K562 (cell line): ENCODE measurements around the gene MUSTN1. TPM values are rescaled to one million over a fixed set of nuclear protein-coding genes. Genes with fewer than 3 reads are reported as not detected.

Experiments
- ATAC-seq: fragments of 200-7000 bp; cut with Tn5 transposase; 3 replicates; pipeline ENCODE4 v1.9.1; 2020; ENCODE audit warnings: moderate library complexity
- BruUV-seq: library from RNA; stranded (reverse); fragments of 400-500 nt; replicated peaks from 2 replicates; lab custom pipeline; 2021; lab: Mats Ljungman, UMichigan
- CTCF ChIA-PET: fragments of 300-600 bp; formaldehyde crosslinking; extraction: SDS; loops from one replicate; lab custom pipeline; 2021; ENCODE audit warnings: low intra/inter-chr PET ratio; lab: Yijun Ruan, JAX
- POLR2A ChIA-PET: fragments of 300-600, 350-650 bp; sonication (Branson Sonifier 250); formaldehyde crosslinking; extraction: SDS; loops from one replicate; lab custom pipeline; 2021; ENCODE audit warnings: antibody characterized with exemption, inconsistent platforms; lab: Yijun Ruan, JAX
- DNase-seq, 4 experiments: peaks; one replicate each; pipeline versions ENCODE4 v3.0.0 to v3.0.0-alpha.2; 2011 to 2018; ENCODE audit warnings: low spot score in 3 of 4, mixed read lengths in 3 of 4; ENCODE audit errors: extremely low read depth in 1 of 4
- FAIRE-seq: peaks from 2 replicates; lab custom pipeline; 2011; peaks lifted over from hg19 to GRCh38; lab: Jason Lieb, UNC
- H2AFZ ChIP-seq: 2 replicates; pipeline ENCODE4 v1.6.0; 2011; ENCODE audit warnings: low read depth, low read length, control low read depth, inconsistent platforms
- H3K27ac ChIP-seq: fragments of 200-600 bp; 3 replicates; pipeline ENCODE4 v1.8.0; 2011; ENCODE audit warnings: low read depth, mild to moderate bottlenecking, control low read depth, inconsistent platforms, low read length, moderate library complexity, mixed read lengths; ENCODE audit errors: extremely low read depth
- H3K27me3 ChIP-seq, 2 experiments: fragments of 300-600 bp in 1 of 2; 2 replicates in 1 of 2; 3 replicates in 1 of 2; pipeline versions ENCODE4 v1.6.0 to v1.8.0; 2011; ENCODE audit warnings: inconsistent platforms in 2 of 2, low read length in 2 of 2, mild to moderate bottlenecking in 1 of 2, mixed read lengths in 1 of 2, moderate library complexity in 1 of 2; ENCODE audit not compliant: control insufficient read depth in 2 of 2, insufficient read depth in 2 of 2
- H3K36me3 ChIP-seq: fragments of 300-600 bp; 3 replicates; pipeline ENCODE4 v1.8.0; 2011; ENCODE audit warnings: mild to moderate bottlenecking, low read length, inconsistent platforms; ENCODE audit not compliant: control insufficient read depth, insufficient read depth
- H3K4me1 ChIP-seq, 2 experiments: fragments of 200-600 bp in 1 of 2; replicated peaks in 1 of 2; 2 replicates in 1 of 2; 3 replicates in 1 of 2; pipeline versions ENCODE4 v1.5.1 to v1.8.0; 2011; ENCODE audit warnings: inconsistent platforms in 2 of 2, low read length in 2 of 2, mild to moderate bottlenecking in 1 of 2, mixed read lengths in 1 of 2, moderate library complexity in 1 of 2; ENCODE audit not compliant: control insufficient read depth in 2 of 2, insufficient read depth in 2 of 2
- H3K4me2 ChIP-seq: 2 replicates; pipeline ENCODE4 v1.6.1; 2011; ENCODE audit warnings: low read length, control low read depth, inconsistent platforms, mixed read lengths; ENCODE audit not compliant: insufficient read depth
- H3K4me3 ChIP-seq: fragments of 200-600 bp; sonication (generic), shearing (Covaris generic); 2 replicates; pipeline ENCODE4 v1.5.1; 2016; ENCODE audit warnings: control low read depth, inconsistent platforms
- H3K79me2 ChIP-seq: fragments of 200-600 bp; 3 replicates; pipeline ENCODE4 v1.8.0; 2011; ENCODE audit warnings: low read length, inconsistent platforms; ENCODE audit not compliant: control insufficient read depth, insufficient read depth
- H3K9ac ChIP-seq, 2 experiments: 2 replicates each; pipeline versions ENCODE4 v1.6.0 to v1.6.1; 2011; ENCODE audit warnings: low read depth in 2 of 2, low read length in 2 of 2, control low read depth in 1 of 2, inconsistent platforms in 1 of 2, mild to moderate bottlenecking in 1 of 2, mixed read lengths in 1 of 2; ENCODE audit not compliant: insufficient read depth in 1 of 2
- H3K9me1 ChIP-seq: one replicate; pipeline ENCODE4 v1.6.0; 2011; ENCODE audit warnings: inconsistent platforms, mild to moderate bottlenecking, low read length, moderate library complexity; ENCODE audit not compliant: control insufficient read depth, insufficient read depth
- H3K9me3 ChIP-seq: replicated peaks from 2 replicates; pipeline ENCODE4 v1.5.1; 2011; ENCODE audit warnings: low read depth, low read length, inconsistent platforms; ENCODE audit not compliant: control insufficient read depth, insufficient read depth
- H4K20me1 ChIP-seq: replicated peaks from 2 replicates; pipeline ENCODE4 v1.6.1; 2011; ENCODE audit warnings: low read length, inconsistent platforms, mixed read lengths; ENCODE audit not compliant: control insufficient read depth, insufficient read depth
- ATF3 ChIP-seq, 2 experiments: fragments of 450-650 bp in 1 of 2; sonication (generic) in 1 of 2; formaldehyde crosslinking in 1 of 2; IDR thresholded peaks in 1 of 2; conservative IDR thresholded peaks in 1 of 2; 2 replicates each; pipeline versions ENCODE4 v1.6.1 to v1.8.1; 2016 to 2023; ENCODE audit warnings: mild to moderate bottlenecking in 2 of 2, moderate library complexity in 2 of 2, inconsistent platforms in 1 of 2, missing genetic modification reagents in 1 of 2
- CBFB ChIP-seq: sonication (generic); formaldehyde crosslinking; IDR thresholded peaks from 2 replicates; pipeline ENCODE4 v1.4.0; 2020; ENCODE audit warnings: mild to moderate bottlenecking, missing genetic modification reagents
- CXXC5 ChIP-seq: fragments of 250-450 bp; sonication (Bioruptor Pico); IDR thresholded peaks from 2 replicates; pipeline ENCODE4 v1.8.0; 2022; ENCODE audit warnings: inconsistent platforms, mild to moderate bottlenecking, moderate library complexity
- EP400 ChIP-seq: fragments of 450-650 bp; IDR thresholded peaks from 2 replicates; pipeline ENCODE4 v1.6.1; 2017; ENCODE audit warnings: antibody characterized with exemption, mild to moderate bottlenecking, moderate library complexity
- KAT8 ChIP-seq: fragments of 450-650 bp; IDR thresholded peaks from 2 replicates; pipeline ENCODE4 v1.6.1; 2016; ENCODE audit warnings: low read depth, mild to moderate bottlenecking
- MYC ChIP-seq, 2 experiments: fragments of 250-450 bp in 1 of 2; sonication (Bioruptor Pico) in 1 of 2; IDR thresholded peaks; 2 replicates each; pipeline versions ENCODE4 v1.5.1 to v1.6.1; 2012 to 2021; ENCODE audit warnings: low read depth in 2 of 2, borderline replicate concordance in 1 of 2, improper control_type of control experiment in 1 of 2, low read length in 1 of 2, mild to moderate bottlenecking in 1 of 2, moderate library complexity in 1 of 2
- PCBP2 ChIP-seq: fragments of 200-400 bp; formaldehyde crosslinking; IDR thresholded peaks from 2 replicates; pipeline ENCODE4 v1.6.1; 2018; ENCODE audit warnings: low read length, low read depth, mild to moderate bottlenecking, moderate library complexity; ENCODE audit not compliant: poor library complexity, severe bottlenecking
- PHB ChIP-seq: fragments of 250-450 bp; sonication (Bioruptor Pico); IDR thresholded peaks from 2 replicates; pipeline ENCODE4 v1.5.0; 2021
- POLR2G ChIP-seq: fragments of 200-400 bp; formaldehyde crosslinking; IDR thresholded peaks from 2 replicates; pipeline ENCODE4 v1.6.1; 2017; ENCODE audit warnings: low read depth, mild to moderate bottlenecking, antibody characterized with exemption, low read length, moderate library complexity
- THRA ChIP-seq: fragments of 450-650 bp; IDR thresholded peaks from 2 replicates; pipeline ENCODE4 v1.6.1; 2017; ENCODE audit warnings: mild to moderate bottlenecking, moderate library complexity
- ZNF174 ChIP-seq: fragments of 250-450 bp; sonication (Bioruptor Pico); IDR thresholded peaks from 2 replicates; pipeline ENCODE4 v1.4.0; 2020; ENCODE audit warnings: mild to moderate bottlenecking
- ZNF561 ChIP-seq: fragments of 450-650 bp; formaldehyde crosslinking; conservative IDR thresholded peaks from 2 replicates; pipeline ENCODE4 v1.4.0; 2020; ENCODE audit warnings: mild to moderate bottlenecking, moderate library complexity
- WGBS: fragments of 100-300 bp; shearing (Covaris generic); methylation state at CpG from one replicate; pipeline ENCODE4 v1.1.6; 2016; ENCODE audit warnings: low coverage, mixed read lengths; ENCODE audit not compliant: insufficient coverage; ENCODE audit errors: missing lambda C conversion rate; 5-methylcytosine and 5-hydroxymethylcytosine counted together
- in situ Hi-C: fragments of 300-500 bp; cut with MboI; formaldehyde crosslinking; loops from 4 replicates; pipeline ENCODE4 v1.15.0; 2018; ENCODE audit warnings: inconsistent platforms, mixed read lengths
- intact Hi-C: fragments of 100-400 bp; cut with micrococcal nuclease; formaldehyde crosslinking; loops from 2 replicates; pipeline ENCODE4 v1.14.2; 2022
- polyA plus RNA-seq, 8 experiments: library from polyadenylated mRNA; depleted of rRNA in 4 of 8; stranded (reverse) in 5 of 8; unstranded in 3 of 8; fragments of >200 nt; fragmentation: Nextera tagmentation in 2 of 8; fragmentation: Illumina TruSeq in 1 of 8; extraction: Ambion mirVana in 2 of 8; extraction: Trizol in 1 of 8; gene quantifications; 2 replicates each; pipeline versions ENCODE4 v1.2.1 to v1.2.3, GENCODE V29; 2011 to 2014; ENCODE audit warnings: inconsistent platforms in 1 of 8, missing spikeins in 1 of 8
- total RNA-seq, 7 experiments: library from RNA; depleted of rRNA in 6 of 7; stranded (reverse); fragments of >200 nt in 6 of 7; fragmentation: Illumina TruSeq in 2 of 7; extraction: Trizol in 2 of 7; gene quantifications; 2 replicates each; pipeline versions ENCODE4 v1.2.1 to v1.2.3, GENCODE V29; 2011 to 2021; ENCODE audit warnings: low replicate concordance in 1 of 7

MUSTN1 gene
- total and polyA plus RNA-seq, 9 of the 15 experiments (the other 6 are each of a cell fraction or from before 2014, with no cell fraction given) = 0.15 to 0.78 (median 0.44) TPM; not detected in 4

GRCh38 chr3:52859686-52860423 is 25.0 kb upstream of the MUSTN1 start:
- Histone ChIP-seq H3K79me2 (no peaks in the 10 kb centered on the region), H4K20me1 (no peaks in the 10 kb centered on the region), H3K9ac (no peak overlapping the region), H3K4me1 (peaks cover 0 to 4% of the 10 kb centered on the region in 2 experiments; a peak in 1 of 5 replicates), H3K4me3 (no peak overlapping the region), H3K9me3 (no peaks in the 10 kb centered on the region), H3K27me3 (no peaks in the 10 kb centered on the region), H3K27ac (no peak overlapping the region), H2AFZ (no peak overlapping the region), H3K9me1 (no peaks in the 10 kb centered on the region), H3K4me2 (no peak overlapping the region), H3K36me3 (no peaks in the 10 kb centered on the region)
- BruUV-seq = no TSS peak
- intact Hi-C loops (no loop called here), in situ Hi-C loops (no loop called here)
- CTCF ChIA-PET = no interaction called here
- TF ChIP-seq ZNF174 (CRISPR knock-in tag) (no peak), ZNF561 (CRISPR knock-in tag) (no peak)
- DNase-seq (no peak), FAIRE-seq (no peak), ATAC-seq (no peak)
- WGBS = 54% methylated on average over 3 of the region's 8 CpGs
- POLR2A ChIA-PET = interaction anchor here (1.0 kb wide), 1 partner anchor 11 kb away, joined by 3 read pairs; no protein-coding TSS in a partner anchor

- no peaks in the 10 kb centered on the region for H3K9me1 ChIP-seq
- H3K4me1 ChIP-seq = peaks cover 0 to 4% of the 10 kb centered on the region in 2 experiments; a peak in 1 of 5 replicates
- no peaks in the 10 kb centered on the region for H4K20me1 ChIP-seq
- no peak for TF ChIP-seq MYC (IDR thresholded peaks at IDR 0.05; ENCODE audit: low read depth, low read length)
- TF ChIP-seq MYC (CRISPR knock-in tag; IDR thresholded peaks at IDR 0.05; ENCODE audit: borderline replicate concordance, low read depth) = no peak
- no peak for TF ChIP-seq THRA
- no peak for TF ChIP-seq EP400
- no peak for TF ChIP-seq KAT8
- no peak for TF ChIP-seq CBFB (CRISPR knock-in tag)
- TF ChIP-seq PCBP2 = no peak
- no peak for TF ChIP-seq PHB (CRISPR knock-in tag)
- no peak for TF ChIP-seq CXXC5
- no peak for TF ChIP-seq ATF3 (IDR thresholded peaks at IDR 0.05)
- no peak for TF ChIP-seq ATF3 (CRISPR knock-in tag; conservative IDR thresholded peaks at IDR 0.05)
- TF ChIP-seq POLR2G = no peak
- no peak overlapping the region for H3K4me3 ChIP-seq
- DNase-seq = no peak
- in situ Hi-C loops (no loop called here), intact Hi-C loops (no loop called here)
- H3K27me3 ChIP-seq = no peaks in the 10 kb centered on the region
- 40% methylated on average over 4 of the region's 5 CpGs for WGBS
- H3K36me3 ChIP-seq = no peaks in the 10 kb centered on the region
- FAIRE-seq = no peak
- no peak overlapping the region for H3K27ac ChIP-seq
- POLR2A ChIA-PET = no interaction called here
- no peaks in the 10 kb centered on the region for H3K79me2 ChIP-seq
- H2AFZ ChIP-seq = no peak overlapping the region
- no peaks in the 10 kb centered on the region for H3K9me3 ChIP-seq
- H3K9ac ChIP-seq = no peak overlapping the region
- no peak for ATAC-seq
- no peak overlapping the region for H3K4me2 ChIP-seq
- BruUV-seq = no TSS peak
- CTCF ChIA-PET = no interaction called here
Measured at GRCh38 chr3:52857864-52858263, 23.0 kb upstream of the MUSTN1 start.
